CD1c-positive myeloid dendritic cell (primary cell): ENCODE results near the gene MED12L.

ENCODE experiments used
- DNase-seq: peaks from one replicate; pipeline ENCODE4 v3.0.0-alpha.2; 2016; ENCODE audit errors: extremely low spot score

The MED12L gene

DNA sequence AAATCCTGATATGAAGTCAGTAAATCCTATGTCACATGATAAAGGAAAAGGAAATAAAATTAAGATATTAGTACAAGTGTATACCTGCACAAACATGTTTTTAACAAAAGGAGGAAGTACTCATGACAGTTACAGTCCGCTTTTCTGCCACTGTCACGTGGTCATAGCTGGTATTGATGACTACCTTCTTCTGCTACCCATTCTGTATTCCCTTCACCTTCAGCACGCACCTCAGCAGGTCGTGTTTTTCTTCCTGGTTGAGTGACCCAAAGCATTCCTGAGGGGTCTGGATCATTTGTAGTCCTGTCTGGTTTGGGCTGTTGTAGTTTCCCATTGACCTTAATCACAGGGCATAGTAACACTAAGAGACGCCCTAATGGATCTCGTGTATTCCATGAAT, 334.3 kb downstream of the MED12L start:
- DNase-seq = no peak

DNA sequence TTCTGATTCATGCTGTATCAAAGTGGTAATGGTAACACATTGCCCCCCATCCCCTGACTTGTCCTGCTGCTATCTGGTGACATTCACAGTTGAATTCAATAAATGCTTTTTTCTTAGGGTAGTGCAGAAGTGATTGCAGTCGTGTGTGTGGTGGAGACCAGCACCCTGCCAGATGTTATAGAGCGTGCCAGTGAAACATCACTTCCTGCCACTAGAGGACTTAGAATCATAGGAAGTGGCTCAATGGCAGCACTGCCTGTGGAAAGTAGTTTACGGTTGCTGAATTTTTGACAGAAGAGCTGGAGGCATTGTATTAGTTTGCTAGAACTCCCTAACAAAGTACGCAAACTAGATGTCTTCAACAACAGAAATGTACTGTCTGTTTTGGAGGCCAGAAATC, 336.5 kb downstream of the MED12L start:
- DNase-seq = no peak

DNA sequence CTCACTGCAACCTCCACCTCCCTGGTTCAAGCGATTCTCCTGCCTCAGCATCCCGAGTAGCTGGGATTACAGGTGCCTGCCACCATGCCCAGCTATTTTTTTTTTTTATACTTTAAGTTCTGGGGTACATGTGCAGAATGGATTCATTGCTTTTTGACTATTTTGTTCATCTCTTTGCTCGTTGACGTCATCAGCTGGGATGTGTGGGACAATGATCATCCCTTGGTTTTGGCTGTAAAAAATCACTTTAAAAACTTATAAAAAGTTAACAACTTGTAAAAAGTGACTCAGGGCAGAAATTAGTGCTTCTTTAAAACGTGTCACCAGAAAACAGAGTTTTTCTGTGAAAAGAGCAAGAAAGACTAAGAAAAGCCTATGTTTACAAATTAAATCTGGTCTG, 337.6 kb downstream of the MED12L start:
- DNase-seq = no peak

DNA sequence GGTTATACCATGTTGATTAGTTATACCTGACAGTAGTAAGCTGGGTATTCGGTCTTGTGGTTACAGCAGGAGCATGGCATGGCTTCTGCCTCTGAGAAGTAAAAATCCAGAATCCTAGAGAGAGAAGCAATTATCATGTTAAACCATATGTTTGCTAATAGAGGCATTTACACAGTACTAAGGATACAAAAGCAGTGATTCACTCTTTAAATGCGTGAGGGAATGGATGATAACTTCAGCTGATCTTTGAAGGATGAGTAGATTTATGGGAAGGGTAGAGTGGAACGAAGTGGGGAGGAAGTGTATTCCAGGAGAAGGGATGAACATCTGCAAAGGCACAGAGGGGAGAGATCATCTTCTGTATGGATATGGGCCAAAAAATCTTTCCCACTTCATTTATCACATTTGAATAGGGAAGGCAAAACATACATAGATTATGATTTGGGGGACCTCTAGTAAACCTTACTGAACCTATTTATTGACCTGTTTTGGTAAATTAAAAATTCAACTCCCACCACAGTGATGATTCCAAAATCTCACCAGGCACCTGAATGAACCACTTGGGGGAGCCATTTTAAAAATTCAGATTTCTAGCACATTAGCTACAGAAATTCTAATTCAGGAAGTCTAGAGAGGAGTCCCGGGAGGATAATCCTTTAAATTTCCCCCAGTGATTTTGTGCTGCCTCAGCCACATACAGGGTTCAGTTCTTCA, 340.3 kb downstream of the MED12L start:
- DNase-seq = no peak

DNA sequence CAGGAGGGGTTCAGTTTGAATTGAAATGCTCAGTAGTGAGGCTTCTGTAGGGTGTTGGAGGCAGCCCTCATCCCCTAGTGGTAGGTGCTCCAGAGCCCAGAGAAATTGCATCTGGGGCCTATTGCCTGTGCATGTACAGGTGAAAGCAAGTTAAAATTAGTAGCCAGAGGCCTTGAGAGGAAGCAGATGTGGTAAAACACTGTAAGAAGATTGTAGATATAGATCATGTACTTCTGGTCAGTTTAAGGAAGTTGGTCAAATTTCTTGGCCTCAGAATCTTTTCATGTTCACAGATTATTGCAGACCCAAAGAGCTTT, 340.8 kb downstream of the MED12L start:
- no peak for DNase-seq

DNA sequence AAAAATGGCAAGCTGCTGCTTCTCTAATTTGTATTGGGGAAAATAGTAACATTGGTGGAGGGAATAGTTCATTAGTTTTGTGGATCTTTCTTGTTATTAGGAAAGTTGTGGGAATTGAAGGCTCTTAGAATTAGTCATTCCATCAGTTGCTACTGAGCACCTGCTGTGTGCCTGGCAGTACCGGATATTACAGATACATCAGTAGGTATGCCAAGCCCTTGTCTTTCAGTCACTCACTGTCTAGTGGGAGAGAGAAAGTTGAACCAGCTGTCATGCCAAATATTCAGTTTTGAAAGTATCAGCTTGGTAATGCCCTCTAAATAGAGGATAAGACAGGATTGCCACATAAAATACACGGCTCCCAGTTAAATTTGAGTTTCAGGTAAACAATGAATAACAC, 342.9 kb downstream of the MED12L start:
- DNase-seq = no peak

DNA sequence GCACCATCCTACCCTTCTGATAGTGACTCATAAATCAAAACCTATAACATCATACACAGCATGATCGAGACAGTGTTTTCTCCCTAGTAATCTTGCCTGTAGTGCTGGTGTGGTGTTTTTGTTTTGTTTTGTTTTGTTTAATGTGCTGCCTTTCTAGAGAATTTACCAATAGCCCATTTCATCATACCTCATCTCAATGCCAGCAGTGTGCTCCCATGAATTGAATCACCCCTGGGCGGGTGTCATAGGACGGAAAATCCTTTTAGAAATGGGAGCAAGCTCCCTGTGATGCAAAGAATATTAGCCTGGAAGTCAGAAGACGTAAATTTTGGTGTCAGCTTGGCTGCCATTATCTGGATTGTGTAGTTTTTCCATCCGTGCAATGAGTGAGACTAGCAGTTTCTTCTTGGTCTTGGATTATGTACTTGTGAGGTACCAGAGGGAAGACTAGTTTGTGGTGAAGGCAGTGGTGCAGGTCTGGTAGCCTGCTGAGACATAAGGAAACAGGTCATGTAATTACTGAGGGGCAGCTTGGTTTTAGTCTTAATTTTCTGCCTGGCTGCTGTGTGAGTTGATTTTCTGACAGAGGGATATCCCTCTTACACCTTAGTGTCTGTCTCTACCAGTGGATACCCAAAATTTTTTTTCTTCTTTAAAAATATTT, 345.5 kb downstream of the MED12L start:
- no peak for DNase-seq

DNA sequence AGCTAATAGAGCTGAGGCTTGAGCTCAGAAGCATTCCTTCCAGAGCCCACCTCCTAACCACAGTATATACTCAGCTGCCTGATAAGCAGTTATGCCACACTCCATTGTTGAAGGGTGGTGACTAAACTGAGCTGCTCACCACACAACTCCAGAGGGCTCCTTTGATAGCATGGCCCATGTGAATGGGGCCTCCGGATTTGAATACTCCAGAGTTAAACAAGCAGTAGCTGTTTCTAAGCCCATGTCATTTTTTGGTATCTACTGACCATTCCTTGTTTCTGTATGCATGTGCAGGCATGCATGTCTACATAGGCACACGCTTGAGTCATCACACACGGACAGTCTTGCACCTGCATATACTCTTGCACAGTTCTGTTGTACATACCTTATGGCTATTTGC, 346.5 kb downstream of the MED12L start:
- no peak for DNase-seq

DNA sequence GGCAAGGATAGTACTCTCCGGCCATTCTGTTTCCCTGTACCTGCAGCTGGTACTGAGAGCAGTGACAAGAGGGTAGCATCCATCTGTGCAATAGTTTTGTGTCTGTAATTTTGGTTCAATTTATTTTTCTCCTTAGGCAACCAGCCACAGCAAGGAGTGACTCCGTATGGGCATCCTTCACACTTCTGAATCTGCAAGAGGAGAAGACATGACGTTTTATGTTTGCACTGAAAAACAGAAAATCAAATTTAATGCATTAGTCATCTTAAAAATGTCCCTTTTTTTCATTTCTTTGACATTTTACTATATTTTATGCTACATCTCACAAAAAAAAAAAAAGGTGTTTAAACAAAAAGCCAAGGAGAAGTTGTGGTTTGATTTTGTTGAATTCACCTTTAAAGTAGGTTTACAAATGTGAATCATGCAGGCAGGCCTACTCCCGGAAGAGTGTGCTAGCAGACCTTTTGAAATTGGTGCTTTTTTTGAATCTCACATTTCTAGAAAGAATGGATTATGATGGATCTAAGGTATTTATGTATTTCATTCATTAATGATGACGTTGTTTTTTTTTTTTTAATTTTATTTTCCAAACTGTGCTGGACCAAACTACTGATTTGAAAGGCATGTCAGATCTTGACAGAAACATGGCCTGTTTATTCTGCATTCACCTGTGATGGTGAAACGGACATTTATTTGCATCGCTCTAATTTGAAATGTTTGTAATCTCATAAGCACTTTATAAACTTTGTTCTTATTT, 347.3 kb downstream of the MED12L start:
- DNase-seq = no peak

DNA sequence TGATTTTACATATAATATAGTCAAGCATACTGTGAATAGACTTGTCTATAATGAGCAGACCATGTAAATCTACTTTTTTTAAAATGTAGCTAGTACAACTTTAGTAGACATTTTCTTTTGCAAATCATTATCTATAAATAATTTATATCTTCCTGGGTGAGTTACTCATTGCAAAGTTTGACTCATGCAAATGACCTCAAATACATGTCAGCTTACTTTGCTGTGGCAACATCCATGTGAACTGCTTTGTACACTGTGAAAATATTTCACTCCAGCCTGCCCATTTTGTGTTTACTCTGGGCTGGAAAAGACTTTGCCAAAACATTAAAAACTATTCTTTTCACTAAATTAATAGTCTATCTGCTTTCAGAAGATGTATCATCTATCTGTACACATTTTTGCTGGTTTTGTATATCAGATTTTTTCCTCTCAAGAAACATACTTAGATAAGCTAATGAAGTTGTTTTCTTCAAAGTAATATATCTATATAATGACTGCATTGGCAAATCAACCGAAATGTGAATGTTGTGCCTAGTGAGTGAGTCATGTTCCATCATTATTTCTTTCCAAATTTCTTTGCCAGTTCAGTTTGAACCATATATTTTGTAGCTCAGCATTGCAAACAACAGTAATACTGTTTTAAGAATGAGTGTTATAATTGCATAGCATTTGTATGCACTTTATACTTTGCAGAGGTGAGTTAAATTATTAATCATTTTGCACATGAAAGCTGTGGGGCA, 348.9 kb downstream of the MED12L start:
- no peak for DNase-seq

DNA sequence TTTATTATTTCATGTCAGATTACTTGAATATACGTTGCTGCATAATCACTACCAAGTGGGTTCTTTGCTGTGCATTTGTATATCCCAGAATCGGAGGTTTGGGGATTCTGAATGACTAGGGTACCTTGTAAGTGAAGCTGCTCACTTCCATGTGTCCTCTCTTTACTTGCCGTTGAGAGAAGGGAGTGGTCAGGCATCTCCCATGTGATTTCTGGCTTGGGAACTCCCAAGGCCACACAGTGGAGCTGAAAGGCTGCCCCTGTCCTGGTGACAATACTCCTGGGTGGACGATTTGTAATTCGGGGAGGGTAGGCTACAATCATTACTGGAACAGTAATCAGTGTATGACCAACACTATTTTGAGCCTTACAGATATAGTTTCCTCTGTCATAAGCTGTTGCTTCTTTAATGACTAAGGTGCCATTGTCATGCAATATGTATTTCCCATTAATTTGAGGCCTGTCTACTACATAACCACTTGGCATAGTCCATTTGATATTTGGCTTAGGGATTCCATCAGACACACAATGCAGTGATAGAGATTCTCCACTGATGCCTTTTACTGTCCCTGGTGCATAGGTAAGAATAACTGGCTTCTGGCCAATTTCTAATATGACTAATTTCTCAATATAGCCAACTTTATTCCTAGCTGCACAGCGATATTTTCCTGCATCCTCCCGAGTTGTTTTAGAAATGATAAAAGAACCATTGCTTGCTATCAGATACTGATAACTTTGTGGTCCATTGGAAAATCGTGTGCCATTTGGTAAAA, 351.4 kb downstream of the MED12L start:
- no peak for DNase-seq

DNA sequence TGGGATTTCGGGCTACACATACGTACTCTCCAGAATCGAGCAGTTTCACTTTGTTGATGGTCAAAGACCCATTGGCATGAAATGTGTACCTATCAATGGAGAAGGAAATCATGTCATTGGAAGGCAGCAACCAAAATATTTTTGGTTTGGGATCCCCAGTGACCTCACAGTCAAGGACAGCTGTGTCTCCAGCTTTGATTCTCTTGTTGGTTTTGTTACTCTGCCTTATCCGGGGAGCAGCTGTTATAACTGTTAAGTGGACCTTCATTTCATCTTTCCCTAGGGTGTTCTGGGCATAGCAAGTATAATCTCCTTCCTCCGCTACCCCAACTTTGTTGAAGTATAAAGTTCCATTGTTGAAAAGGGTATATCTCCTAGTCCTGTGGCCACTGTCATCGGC, 352.4 kb downstream of the MED12L start:
- DNase-seq = no peak

DNA sequence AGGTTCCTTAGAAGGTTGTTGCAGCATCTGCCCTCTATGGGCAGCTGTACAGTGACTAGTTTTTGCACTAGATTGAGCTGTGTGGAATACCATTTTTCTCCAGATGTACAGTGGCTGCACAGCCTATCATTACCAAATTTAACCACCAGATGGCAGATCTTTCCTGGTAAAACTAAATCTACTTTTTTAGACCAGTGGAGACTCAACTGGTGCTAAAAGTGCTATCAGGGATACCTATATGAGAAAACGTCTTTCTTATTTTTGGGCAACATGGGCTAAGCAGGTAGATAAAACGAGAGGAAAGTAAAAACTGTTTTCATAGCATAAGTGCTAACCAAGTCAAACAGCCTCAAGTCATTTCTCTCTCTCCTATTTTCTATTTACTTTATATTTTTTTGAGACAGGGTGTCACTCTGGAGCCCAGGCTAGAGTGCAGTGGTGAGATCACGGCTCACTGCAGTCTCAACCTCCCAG, 354.2 kb downstream of the MED12L start:
- peak; percentile 71 for DNase-seq

DNA sequence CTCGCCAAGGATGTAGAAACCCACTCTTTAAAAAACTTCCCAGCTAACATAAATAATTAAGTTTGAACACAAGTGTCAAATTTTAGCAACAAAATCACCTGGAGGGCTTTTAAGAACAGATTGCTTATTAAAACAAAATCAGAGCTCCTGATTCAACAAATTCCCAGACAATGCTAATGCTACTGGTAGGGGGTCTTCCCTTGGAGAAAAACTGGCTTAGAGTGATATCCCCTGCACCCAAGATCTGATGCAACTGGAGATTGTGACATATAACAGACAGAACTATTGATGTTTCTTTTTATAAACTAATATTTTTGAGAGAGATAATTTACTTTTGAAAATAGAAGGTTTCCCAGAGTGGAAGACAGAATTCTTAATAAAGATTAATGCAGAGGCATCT, 355.5 kb downstream of the MED12L start:
- no peak for DNase-seq

DNA sequence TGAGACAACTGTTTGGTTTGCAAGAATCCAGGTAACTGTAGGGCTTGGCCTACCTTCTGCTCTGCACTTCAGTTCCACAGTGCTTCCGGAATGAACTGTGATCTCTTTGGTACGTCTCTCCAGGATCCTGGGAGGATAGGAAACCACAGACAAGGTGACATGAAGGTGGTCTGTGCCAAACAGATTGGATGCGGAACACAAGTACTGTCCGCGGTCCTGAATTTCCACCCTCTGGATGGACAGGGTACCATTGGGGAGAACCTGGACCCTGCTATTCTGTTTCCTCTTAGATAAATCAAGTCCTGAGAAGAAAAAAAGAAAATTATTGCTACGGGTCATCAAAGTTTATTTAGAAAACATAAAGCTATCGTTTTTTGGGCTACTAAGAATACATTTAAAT, 358.1 kb downstream of the MED12L start:
- DNase-seq = no peak

DNA sequence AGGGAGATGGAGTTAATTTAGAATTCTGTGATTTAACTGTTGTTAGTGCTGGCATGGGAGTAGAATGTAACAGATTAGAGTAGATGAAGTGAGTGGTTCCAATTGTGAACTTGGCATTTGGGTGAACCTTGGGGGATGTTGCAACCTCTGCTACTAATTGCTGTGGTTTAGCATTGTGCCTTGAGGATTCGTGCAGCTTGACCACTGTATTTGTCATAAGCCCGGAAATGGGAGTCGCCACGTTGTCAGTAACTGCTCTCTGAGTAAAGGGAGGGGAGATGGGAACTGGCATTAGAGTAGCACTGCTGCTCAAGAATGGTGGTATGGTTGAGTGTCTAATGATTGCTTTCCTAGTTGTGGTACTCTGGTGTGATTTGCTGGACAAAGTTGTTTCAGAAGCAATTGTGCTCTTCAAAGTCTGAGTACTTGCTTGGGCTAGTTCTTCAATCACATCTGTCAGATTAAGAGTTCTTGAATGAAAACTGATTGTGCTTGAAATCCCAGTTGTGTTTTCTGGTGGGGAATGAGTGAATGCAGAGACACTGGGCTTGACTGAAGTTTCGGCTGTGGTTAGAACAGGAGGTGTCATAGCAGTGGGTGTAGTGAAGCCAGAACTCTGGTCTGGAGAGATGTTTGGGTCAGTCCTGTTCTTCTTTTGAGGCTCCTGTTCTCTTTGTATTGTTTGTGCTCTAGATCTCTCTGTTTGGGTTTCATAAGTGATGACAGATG, 360.0 kb downstream of the MED12L start:
- peak; percentile 28 for DNase-seq

DNA sequence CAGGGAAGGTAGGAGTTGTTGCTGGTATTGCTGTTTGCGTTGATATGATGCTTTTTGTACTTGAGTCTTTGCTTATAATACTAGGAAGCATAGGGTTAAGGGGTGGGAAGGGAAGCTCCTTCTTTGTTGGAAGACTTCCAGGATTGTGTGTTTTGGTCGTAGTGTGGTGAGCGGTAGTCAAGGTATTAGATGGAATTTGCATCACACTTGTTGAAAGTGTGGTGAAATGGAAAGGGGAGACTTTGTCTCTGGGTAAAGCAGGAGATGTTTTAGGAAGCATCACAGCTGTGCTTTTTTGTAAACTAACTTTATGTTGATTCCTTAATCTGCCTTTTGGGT, 360.5 kb downstream of the MED12L start:
- no peak for DNase-seq

DNA sequence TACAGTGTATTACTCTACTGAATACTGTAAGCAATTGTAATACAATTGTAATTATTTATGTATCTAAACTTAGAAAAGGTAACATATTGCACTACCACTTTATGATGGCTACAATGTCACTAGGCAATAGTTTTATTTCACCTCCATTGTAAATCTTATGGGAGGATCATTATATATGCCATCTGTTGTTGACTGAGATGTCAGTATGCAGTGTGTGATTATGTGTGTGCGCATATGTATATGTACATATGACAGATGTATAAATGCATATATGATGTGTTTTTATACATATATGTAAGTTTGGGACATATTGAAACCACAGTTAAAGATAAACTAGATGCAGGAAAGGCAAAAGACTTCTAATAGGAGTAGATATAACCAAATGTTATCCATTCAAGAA, 366.9 kb downstream of the MED12L start:
- DNase-seq = no peak

DNA sequence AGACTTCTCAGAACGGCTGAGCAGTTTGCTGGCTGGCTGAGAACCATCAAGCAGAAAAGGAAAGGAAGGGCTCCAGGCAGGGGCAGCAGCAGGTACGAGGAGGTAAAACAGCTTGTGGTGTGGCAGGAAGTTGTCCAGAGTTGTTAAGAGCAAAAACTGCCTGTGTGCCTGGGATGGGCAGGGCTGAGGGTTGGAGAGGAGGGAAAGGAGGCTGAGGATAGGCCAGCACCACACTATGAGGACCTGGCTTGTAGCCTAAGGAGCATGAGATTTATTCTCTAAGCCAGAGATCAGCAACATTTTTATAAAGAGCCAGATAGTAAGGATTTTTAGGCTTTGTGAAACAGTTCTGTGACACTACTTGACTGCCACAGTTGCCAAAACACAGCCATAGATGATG, 367.4 kb downstream of the MED12L start:
- no peak for DNase-seq

DNA sequence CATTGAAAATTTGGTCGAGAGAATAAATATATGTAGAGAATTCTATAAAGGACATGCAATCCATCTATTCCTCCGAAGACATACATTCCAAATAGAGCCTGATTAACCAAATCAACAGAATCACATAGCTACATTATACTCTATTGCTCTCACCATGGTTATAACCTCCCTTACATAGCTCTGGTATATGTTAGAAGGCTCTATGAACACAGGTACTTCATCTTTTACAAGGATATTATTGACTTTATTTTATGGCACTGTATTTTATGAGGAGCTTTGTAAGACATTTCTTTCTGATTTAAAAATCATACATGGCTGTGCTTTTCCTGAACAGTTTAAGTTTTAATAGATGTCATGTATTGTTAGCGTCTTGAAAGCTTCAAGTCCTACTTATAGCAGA, 370.6 kb downstream of the MED12L start:
- DNase-seq = no peak

DNA sequence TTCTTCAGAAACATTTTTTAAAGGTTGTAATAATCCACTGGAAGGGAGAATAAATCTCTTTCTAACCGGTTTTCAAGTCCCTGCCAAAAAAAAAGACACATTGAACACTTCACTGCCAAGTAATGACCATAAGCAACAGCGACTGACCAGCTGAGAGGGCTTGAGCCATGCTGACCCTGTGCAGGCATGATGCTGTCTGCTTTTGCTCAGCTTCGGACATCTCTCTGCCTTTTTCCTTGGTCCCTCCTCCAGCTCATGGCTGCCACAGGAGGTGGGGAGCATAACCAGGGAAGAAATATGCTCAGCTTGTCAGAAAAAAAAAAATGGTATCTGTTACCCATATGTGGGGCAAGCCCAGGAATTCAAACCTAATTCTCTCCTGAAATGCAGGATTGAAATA, 373.9 kb downstream of the MED12L start:
- DNase-seq = no peak
